ENCODE measurements around the gene XPNPEP1. TPM values are rescaled to one million over a fixed set of nuclear protein-coding genes. Genes with fewer than 3 reads are reported as not detected.

Gene XPNPEP1
- total and polyA plus RNA-seq, 7 experiments from 2014 or later: 15.7 to 100 (median 45.4) TPM

DNA sequence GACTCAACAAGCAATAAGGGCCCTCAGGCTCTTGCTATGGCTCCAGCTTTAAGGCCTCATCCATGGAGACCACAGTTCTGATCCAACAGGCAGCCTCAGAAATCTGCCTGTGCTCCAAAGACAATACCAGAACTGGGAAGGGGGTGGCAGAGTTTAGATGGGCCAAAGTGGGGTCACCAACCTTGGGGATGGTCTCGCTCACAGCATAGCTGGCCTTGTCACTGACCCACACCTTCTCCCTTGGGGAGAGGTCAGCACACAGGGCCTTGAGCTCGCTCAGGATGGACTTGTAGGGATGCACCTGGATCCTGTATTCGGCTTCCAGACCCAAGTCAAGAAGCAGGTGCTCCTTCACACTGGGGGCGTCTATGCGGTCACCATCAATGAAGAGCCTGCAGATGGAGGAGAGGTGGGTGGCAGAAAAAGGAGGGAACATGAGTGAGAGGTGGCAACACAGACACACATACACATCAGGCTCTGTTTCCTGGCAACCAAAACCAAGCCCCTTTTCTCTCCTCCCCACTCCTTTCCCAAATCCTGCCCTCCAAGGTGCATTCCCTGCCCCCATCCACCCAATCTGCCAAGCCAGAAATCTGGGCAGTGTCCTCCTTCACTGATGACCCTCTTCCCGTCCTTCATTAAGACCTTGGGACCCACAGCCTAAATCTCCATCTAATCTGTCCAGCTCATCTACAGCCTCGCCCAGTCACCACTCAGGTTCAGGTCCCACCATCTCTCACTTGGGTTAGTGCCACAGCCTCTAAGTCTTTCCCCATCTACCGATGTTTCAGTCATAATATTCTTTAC lies 40.9 kb downstream of the XPNPEP1 start:
- peaks cover 15 to 47% (median 20%) of the 10 kb centered on the region in 5 donors for H3K36me3 Mint-ChIP-seq
- no peaks in the 10 kb centered on the region for H3K27me3 Mint-ChIP-seq
- ChIA-PET CTCF (interaction anchor here (0.6 to 1.6 kb wide), 5 partner anchors 31 to 451 kb away, joined by 3 to 4 read pairs (median 3); no protein-coding TSS in a partner anchor), POLR2A (no interaction called here)
- intact Hi-C loops (cut with micrococcal nuclease): loop anchor here (5.0 to 10.0 kb wide), 5 partner anchors 75 to 665 kb away; partner anchors contain the start of genes ADD3 (in 1 of the 2) and SMNDC1 (in 1 of the 2)
- Histone ChIP-seq H3K27ac (ENCODE audit: low read depth, low read length) (no peak overlapping the region), H3K36me3 (ENCODE audit: control insufficient read depth in 2 of 3, insufficient read depth in 3 of 3, low read length in 3 of 3) (peaks cover 5 to 56% (median 8%) of the 10 kb centered on the region in 3 experiments), H3K4me1 (ENCODE audit: control insufficient read depth in 2 of 2, insufficient read depth in 2 of 2, low read length in 2 of 2) (no peaks in the 10 kb centered on the region), H3K4me3 (ENCODE audit: low read length) (no peak overlapping the region), H3K9me3 (ENCODE audit: control insufficient read depth in 2 of 3, low read length in 3 of 3) (no peaks in the 10 kb centered on the region), H3K27me3 (ENCODE audit: control insufficient read depth in 2 of 2, insufficient read depth in 2 of 2, low read length in 2 of 2) (no peaks in the 10 kb centered on the region)
- ATAC-seq (no peak), DNase-seq (no peak)
- no peaks in the 10 kb centered on the region for H3K9me3 Mint-ChIP-seq
- H3K4me1 Mint-ChIP-seq: peaks cover 5 to 19% (median 9%) of the 10 kb centered on the region in 7 donors
- H3K4me3 Mint-ChIP-seq: no peak overlapping the region
- H3K27ac Mint-ChIP-seq: peak overlapping the region in 1 of 9 donors; percentile 53

DNA sequence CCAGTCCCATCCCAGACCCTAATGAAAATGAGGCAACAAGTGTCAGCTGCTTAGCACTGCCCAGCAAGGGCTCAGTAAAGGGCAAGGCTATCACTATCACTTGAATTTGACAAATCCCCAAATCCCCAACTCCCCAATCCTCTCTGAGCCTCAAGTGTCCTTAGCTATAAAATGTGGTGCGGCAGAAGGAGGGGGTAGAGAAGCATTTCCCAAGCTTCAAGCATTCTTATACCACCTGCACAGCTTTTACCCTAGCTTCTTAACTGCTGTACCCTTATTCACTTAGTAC lies 41.6 kb downstream of the XPNPEP1 start:
- H3K9me3 Mint-ChIP-seq: no peaks in the 10 kb centered on the region
- no peaks in the 10 kb centered on the region for H3K27me3 Mint-ChIP-seq
- Histone ChIP-seq H3K4me3 (ENCODE audit: low read length) (no peak overlapping the region), H3K27ac (ENCODE audit: low read depth, low read length) (no peak overlapping the region), H3K27me3 (ENCODE audit: control insufficient read depth in 2 of 2, insufficient read depth in 2 of 2, low read length in 2 of 2) (no peaks in the 10 kb centered on the region), H3K36me3 (ENCODE audit: control insufficient read depth in 2 of 3, insufficient read depth in 3 of 3, low read length in 3 of 3) (peaks cover 5 to 61% (median 8%) of the 10 kb centered on the region in 3 experiments), H3K9me3 (ENCODE audit: control insufficient read depth in 2 of 3, low read length in 3 of 3) (no peaks in the 10 kb centered on the region), H3K4me1 (ENCODE audit: control insufficient read depth in 2 of 2, insufficient read depth in 2 of 2, low read length in 2 of 2) (no peaks in the 10 kb centered on the region)
- peaks cover 15 to 46% (median 20%) of the 10 kb centered on the region in 5 donors for H3K36me3 Mint-ChIP-seq
- ChIA-PET POLR2A (no interaction called here), CTCF (interaction anchor here (0.8 kb wide), 1 partner anchor 452 kb away, joined by 3 read pairs; no protein-coding TSS in a partner anchor)
- H3K4me1 Mint-ChIP-seq: peaks cover 5 to 13% (median 9%) of the 10 kb centered on the region in 7 donors
- H3K4me3 Mint-ChIP-seq: no peak overlapping the region
- intact Hi-C loops (cut with micrococcal nuclease): loop anchor here (5.0 to 10.0 kb wide), 5 partner anchors 76 to 666 kb away; partner anchors contain the start of genes ADD3 (in 1 of the 2) and SMNDC1 (in 1 of the 2)
- H3K27ac Mint-ChIP-seq: no peak overlapping the region
- no peak for DNase-seq
- ATAC-seq: no peak

DNA sequence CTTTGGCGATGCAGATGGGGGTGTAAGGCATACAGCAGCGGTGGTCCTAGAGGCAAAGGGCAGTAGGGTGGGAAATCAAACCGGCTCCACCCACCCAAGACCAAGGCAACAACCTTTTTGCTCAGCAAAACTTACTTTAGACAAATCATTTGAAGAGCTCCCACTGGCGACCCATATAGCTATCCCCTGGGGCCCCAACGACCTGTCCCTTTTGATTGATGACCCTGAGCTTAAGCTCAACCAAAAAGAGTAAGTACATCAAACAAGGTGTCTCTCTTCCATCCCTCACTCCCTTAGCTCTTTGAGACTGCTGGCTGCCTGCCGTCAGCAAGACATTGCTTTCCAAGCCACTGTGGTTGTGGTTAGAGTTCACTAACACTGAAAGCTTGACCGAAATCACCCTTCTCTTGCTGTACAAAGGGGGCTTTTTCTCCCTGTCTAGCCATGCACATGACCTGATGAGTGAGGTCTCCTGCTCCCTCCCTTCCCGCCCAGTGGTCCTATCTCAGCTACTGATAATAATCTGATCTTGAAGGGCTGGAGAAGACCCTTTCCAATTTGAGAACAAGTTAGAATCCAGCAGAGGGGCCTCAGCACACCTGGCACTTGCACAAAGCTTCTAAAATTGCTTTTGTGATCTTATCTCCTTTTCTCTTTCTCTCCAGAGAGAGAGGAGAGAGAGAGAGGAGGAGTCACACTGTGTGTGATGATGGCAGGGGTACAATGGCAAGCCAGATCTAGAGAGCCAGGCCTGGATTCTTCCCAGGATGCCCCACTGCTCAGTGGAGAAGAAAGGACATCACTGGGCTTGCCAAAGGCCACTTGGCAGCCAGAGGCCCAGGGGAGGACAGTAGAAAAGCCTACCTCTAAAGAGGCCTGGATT lies 42.2 kb downstream of the XPNPEP1 start:
- intact Hi-C loops (cut with micrococcal nuclease): loop anchor here (5.0 to 10.0 kb wide), 5 partner anchors 76 to 666 kb away; partner anchors contain the start of genes ADD3 (in 1 of the 2) and SMNDC1 (in 1 of the 2)
- Mint-ChIP-seq H3K27ac (no peak overlapping the region), H3K4me1 (peaks cover 5 to 10% (median 8%) of the 10 kb centered on the region in 7 donors), H3K9me3 (no peaks in the 10 kb centered on the region), H3K27me3 (no peaks in the 10 kb centered on the region), H3K4me3 (no peak overlapping the region), H3K36me3 (peaks cover 12 to 46% (median 25%) of the 10 kb centered on the region in 5 donors)
- Histone ChIP-seq H3K36me3 (ENCODE audit: control insufficient read depth in 2 of 3, insufficient read depth in 3 of 3, low read length in 3 of 3) (peaks cover 5 to 64% (median 8%) of the 10 kb centered on the region in 3 experiments), H3K4me3 (ENCODE audit: low read length) (no peak overlapping the region), H3K27me3 (ENCODE audit: control insufficient read depth in 2 of 2, insufficient read depth in 2 of 2, low read length in 2 of 2) (no peaks in the 10 kb centered on the region), H3K4me1 (ENCODE audit: control insufficient read depth in 2 of 2, insufficient read depth in 2 of 2, low read length in 2 of 2) (no peaks in the 10 kb centered on the region), H3K27ac (ENCODE audit: low read depth, low read length) (no peak overlapping the region), H3K9me3 (ENCODE audit: control insufficient read depth in 2 of 3, low read length in 3 of 3) (no peaks in the 10 kb centered on the region)
- DNase-seq (no peak), ATAC-seq (no peak)
- POLR2A ChIA-PET: interaction anchor here (1.1 kb wide), 1 partner anchor 370 kb away, joined by 6 read pairs; no protein-coding TSS in a partner anchor
- CTCF ChIA-PET: interaction anchor here (0.8 kb wide), 1 partner anchor 452 kb away, joined by 3 read pairs; no protein-coding TSS in a partner anchor

DNA sequence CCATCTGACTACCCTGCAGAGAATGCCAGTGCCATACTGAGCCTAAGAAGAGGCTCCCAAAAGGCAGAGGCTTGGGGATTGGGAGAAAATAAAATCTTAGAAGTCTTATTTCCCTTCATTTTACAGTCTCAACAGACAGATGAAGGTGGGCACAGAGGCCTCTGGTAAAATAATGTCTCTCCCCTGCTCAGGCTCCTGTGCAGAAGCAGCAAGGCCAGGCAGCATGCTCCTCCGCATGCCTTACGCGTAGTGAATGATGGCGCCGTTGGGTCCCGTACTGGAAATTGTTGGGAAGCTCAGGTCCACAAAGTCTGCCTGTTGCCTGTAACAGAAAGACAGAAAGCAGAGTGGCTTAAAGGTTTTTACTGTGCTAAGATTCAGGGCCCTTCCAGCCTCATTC lies 45.8 kb downstream of the XPNPEP1 start:
- no peaks in the 10 kb centered on the region for H3K4me1 ChIP-seq (ENCODE audit: control insufficient read depth in 2 of 2, insufficient read depth in 2 of 2, low read length in 2 of 2)
- no peaks in the 10 kb centered on the region for H3K9me3 ChIP-seq (ENCODE audit: control insufficient read depth in 2 of 3, low read length in 3 of 3)
- Mint-ChIP-seq H3K9me3 (no peaks in the 10 kb centered on the region), H3K36me3 (peaks cover 9 to 59% (median 38%) of the 10 kb centered on the region in 5 donors), H3K27me3 (no peaks in the 10 kb centered on the region), H3K4me3 (no peak overlapping the region), H3K27ac (peak overlapping the region in 1 of 9 donors; percentile 30), H3K4me1 (no peaks in the 10 kb centered on the region)
- POLR2A ChIA-PET: interaction anchor here (0.5 kb wide), 1 partner anchor 797 kb away, joined by 3 read pairs; no protein-coding TSS in a partner anchor
- CTCF ChIA-PET: no interaction called here
- no peak for ATAC-seq
- H3K36me3 ChIP-seq (ENCODE audit: control insufficient read depth in 2 of 3, insufficient read depth in 3 of 3, low read length in 3 of 3): peaks cover 0 to 67% (median 5%) of the 10 kb centered on the region in 3 experiments
- no peaks in the 10 kb centered on the region for H3K27me3 ChIP-seq (ENCODE audit: control insufficient read depth in 2 of 2, insufficient read depth in 2 of 2, low read length in 2 of 2)
- H3K4me3 ChIP-seq (ENCODE audit: low read length): no peak overlapping the region
- no peak for DNase-seq
- no peak overlapping the region for H3K27ac ChIP-seq (ENCODE audit: low read depth, low read length)
- intact Hi-C loops (cut with micrococcal nuclease): no loop called here

DNA sequence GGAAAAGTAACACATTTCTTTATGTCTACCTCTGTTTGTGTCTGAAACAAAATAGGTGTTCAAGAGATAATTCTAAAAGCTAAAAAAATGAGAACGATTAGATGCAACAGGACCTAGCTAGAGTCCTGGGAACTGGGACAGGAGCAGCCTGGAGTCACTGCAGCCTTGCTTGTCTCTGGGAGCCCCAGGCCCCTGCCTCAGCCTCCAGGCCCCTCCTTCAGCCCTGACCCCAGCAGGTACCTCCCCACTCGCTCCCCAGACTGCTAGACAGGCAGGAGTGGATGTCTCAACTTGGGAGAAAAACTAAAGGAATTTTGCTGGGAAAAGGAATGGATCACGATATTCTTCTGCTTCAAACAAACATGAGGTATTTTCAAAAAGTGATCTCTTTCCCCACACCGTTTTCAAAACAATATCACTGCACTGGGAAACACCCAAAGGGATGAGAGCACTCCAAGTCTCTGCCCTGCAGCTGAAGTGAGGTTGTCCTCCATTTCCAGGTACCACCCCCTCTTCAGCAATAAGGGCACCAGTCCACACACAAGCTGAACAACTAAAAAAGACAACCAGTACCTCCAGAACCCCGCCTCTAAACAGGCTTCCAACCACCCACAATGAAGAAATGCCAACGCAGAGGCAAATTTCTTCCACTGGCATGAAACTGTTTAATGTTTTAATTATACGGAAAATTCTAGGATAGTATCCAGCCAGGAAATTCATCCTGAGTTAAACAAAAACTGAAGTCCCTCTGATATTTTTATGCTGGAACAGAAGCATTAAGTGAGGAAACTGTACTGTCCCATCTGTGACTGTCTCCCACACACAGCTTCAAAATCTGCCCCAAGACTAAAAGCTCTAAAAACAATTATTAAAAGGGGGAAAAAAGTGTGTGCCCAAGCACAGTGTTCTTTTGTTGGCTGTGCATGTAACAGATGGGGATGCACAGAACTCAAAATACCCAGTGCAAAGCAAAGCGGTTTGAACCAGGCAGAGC lies 47.2 kb downstream of the XPNPEP1 start:
- H3K36me3 ChIP-seq (ENCODE audit: control insufficient read depth in 2 of 3, insufficient read depth in 3 of 3, low read length in 3 of 3): peaks cover 0 to 67% (median 5%) of the 10 kb centered on the region in 3 experiments
- DNase-seq: no peak
- Mint-ChIP-seq H3K27ac (no peak overlapping the region), H3K9me3 (no peaks in the 10 kb centered on the region), H3K36me3 (peaks cover 15 to 68% (median 44%) of the 10 kb centered on the region in 5 donors), H3K4me1 (no peaks in the 10 kb centered on the region), H3K4me3 (no peak overlapping the region), H3K27me3 (no peaks in the 10 kb centered on the region)
- CTCF ChIA-PET: no interaction called here
- no peak overlapping the region for H3K27ac ChIP-seq (ENCODE audit: low read depth, low read length)
- H3K27me3 ChIP-seq (ENCODE audit: control insufficient read depth in 2 of 2, insufficient read depth in 2 of 2, low read length in 2 of 2): no peaks in the 10 kb centered on the region
- POLR2A ChIA-PET: no interaction called here
- no peak overlapping the region for H3K4me3 ChIP-seq (ENCODE audit: low read length)
- intact Hi-C loops (cut with micrococcal nuclease): no loop called here
- H3K4me1 ChIP-seq (ENCODE audit: control insufficient read depth in 2 of 2, insufficient read depth in 2 of 2, low read length in 2 of 2): no peaks in the 10 kb centered on the region
- H3K9me3 ChIP-seq (ENCODE audit: control insufficient read depth in 2 of 3, low read length in 3 of 3): no peaks in the 10 kb centered on the region
- ATAC-seq: no peak

All from naive thymus-derived CD4-positive, alpha-beta T cell (primary cell).